Endothelial cell of umbilical vein (primary cell): ENCODE results near the gene HTT. TPM values are rescaled to one million over a fixed set of nuclear protein-coding genes. Genes with fewer than 3 reads are reported as not detected.

Experiments used
- BruUV-seq: library from RNA; stranded (reverse); fragments of 400-500 nt; replicated peaks from 2 replicates; lab custom pipeline; 2021; lab: Mats Ljungman, UMichigan
- CTCF ChIA-PET: fragments of 300-600, 350-600 bp; sonication (Branson Sonifier 250); formaldehyde crosslinking; loops from one replicate; lab custom pipeline; 2021; ENCODE audit warnings: antibody characterized with exemption, inconsistent platforms; lab: Charles Lee
- POLR2A ChIA-PET: fragments of 300-600, 350-600 bp; sonication (Branson Sonifier 250); formaldehyde crosslinking; loops from one replicate; lab custom pipeline; 2021; ENCODE audit warnings: antibody characterized with exemption, inconsistent platforms; lab: Charles Lee
- DNase-seq: peaks from one replicate; pipeline ENCODE4 v3.0.0-alpha.2; 2011; ENCODE audit warnings: low read depth, low spot score
- FAIRE-seq: peaks from 2 replicates; lab custom pipeline; 2011; peaks lifted over from hg19 to GRCh38; lab: Jason Lieb, UNC
- H2AFZ ChIP-seq: 2 replicates; pipeline ENCODE4 v1.6.0; 2012; ENCODE audit warnings: low read depth, low read length, control low read depth, inconsistent platforms
- H3K27ac ChIP-seq: 2 replicates; pipeline ENCODE4 v1.5.1; 2011; ENCODE audit warnings: low read depth, mild to moderate bottlenecking, control low read depth, low read length, moderate library complexity; ENCODE audit not compliant: insufficient read depth
- H3K27me3 ChIP-seq, 2 experiments: 2 replicates each; pipeline versions ENCODE4 v1.6.0 to v1.6.1; 2011; ENCODE audit warnings: low read length in 2 of 2, mixed read lengths in 1 of 2; ENCODE audit not compliant: control insufficient read depth in 2 of 2, insufficient read depth in 2 of 2
- H3K36me3 ChIP-seq, 2 experiments: 2 replicates in 1 of 2; 3 replicates in 1 of 2; pipeline ENCODE4 v1.5.1; 2011; ENCODE audit warnings: low read length in 2 of 2, mild to moderate bottlenecking in 1 of 2, moderate library complexity in 1 of 2; ENCODE audit not compliant: control insufficient read depth in 2 of 2, insufficient read depth in 2 of 2; ENCODE audit errors: extremely low read depth in 1 of 2
- H3K4me1 ChIP-seq: 3 replicates; pipeline ENCODE4 v1.5.1; 2011; ENCODE audit warnings: mild to moderate bottlenecking, low read length; ENCODE audit not compliant: control insufficient read depth, insufficient read depth; ENCODE audit errors: extremely low read depth
- H3K4me2 ChIP-seq: 2 replicates; pipeline ENCODE4 v1.6.1; 2011; ENCODE audit warnings: low read length, control low read depth, mixed read lengths; ENCODE audit not compliant: insufficient read depth
- H3K4me3 ChIP-seq, 3 experiments: fragments of 200-600 bp in 1 of 3; sonication (generic), shearing (Covaris generic) in 1 of 3; replicated peaks in 1 of 3; 2 replicates each; pipeline ENCODE4 v1.5.1; 2011 to 2016; ENCODE audit warnings: control low read depth in 3 of 3, low read length in 3 of 3, mild to moderate bottlenecking in 2 of 3, inconsistent platforms in 1 of 3, low read depth in 1 of 3, moderate library complexity in 1 of 3; ENCODE audit not compliant: insufficient read depth in 1 of 3
- H3K79me2 ChIP-seq: 2 replicates; pipeline ENCODE4 v1.6.0; 2012; ENCODE audit warnings: low read length, inconsistent platforms; ENCODE audit not compliant: control insufficient read depth, insufficient read depth
- H3K9ac ChIP-seq: replicated peaks from 2 replicates; pipeline ENCODE3; 2011; ENCODE audit warnings: low read length, control low read depth; ENCODE audit not compliant: insufficient read depth; ENCODE audit errors: extremely low read depth
- H3K9me1 ChIP-seq: replicated peaks from 3 replicates; pipeline ENCODE4 v1.6.0; 2011; ENCODE audit warnings: mild to moderate bottlenecking, low read length; ENCODE audit not compliant: control insufficient read depth, insufficient read depth; ENCODE audit errors: extremely low read depth
- H3K9me3 ChIP-seq: replicated peaks from 2 replicates; pipeline ENCODE4 v1.5.1; 2012; ENCODE audit warnings: low read length, inconsistent platforms; ENCODE audit not compliant: control insufficient read depth, insufficient read depth
- H4K20me1 ChIP-seq: replicated peaks from 2 replicates; pipeline ENCODE3; 2011; ENCODE audit warnings: mild to moderate bottlenecking, low read length; ENCODE audit not compliant: control insufficient read depth, insufficient read depth; ENCODE audit errors: extremely low read depth
- EZH2 ChIP-seq: IDR thresholded peaks from 2 replicates; pipeline ENCODE4 v1.6.1; 2012; ENCODE audit warnings: borderline replicate concordance, low read depth, mild to moderate bottlenecking, moderate library complexity, low read length, inconsistent platforms; ENCODE audit not compliant: severe bottlenecking
- FOS ChIP-seq: IDR thresholded peaks from 2 replicates; pipeline ENCODE4 v1.6.1; 2011; ENCODE audit warnings: mild to moderate bottlenecking, low read length, moderate library complexity, borderline replicate concordance; ENCODE audit not compliant: insufficient read depth
- GATA2 ChIP-seq: IDR thresholded peaks from 2 replicates; pipeline ENCODE4 v1.7.0; 2011; ENCODE audit warnings: low read depth, mild to moderate bottlenecking, moderate library complexity, mixed read lengths, low read length; ENCODE audit not compliant: insufficient read length, insufficient read depth
- JUN ChIP-seq: IDR thresholded peaks from 2 replicates; pipeline ENCODE4 v1.6.1; 2011; ENCODE audit warnings: borderline replicate concordance, low read depth; ENCODE audit not compliant: insufficient read length, insufficient read depth
- MAX ChIP-seq: IDR thresholded peaks from 2 replicates; pipeline ENCODE4 v1.6.1; 2011; ENCODE audit not compliant: insufficient read depth, insufficient read length
- MYC ChIP-seq: IDR thresholded peaks from one replicate; pipeline ENCODE4 v1.6.1; 2011; ENCODE audit warnings: mild to moderate bottlenecking, low read depth, low read length
- POLR2A ChIP-seq: IDR thresholded peaks from 2 replicates; pipeline ENCODE4 v1.6.1; 2012; ENCODE audit warnings: low read depth, mild to moderate bottlenecking, control low read depth, low read length
- POLR2AphosphoS5 ChIP-seq: IDR thresholded peaks from 2 replicates; pipeline ENCODE4 v1.6.1; 2012; ENCODE audit warnings: low read depth, mild to moderate bottlenecking, control low read depth, low read length, moderate library complexity; ENCODE audit not compliant: insufficient read depth
- dilution Hi-C: fragments of 300-500 bp; cut with MboI; formaldehyde crosslinking; loops from one replicate; pipeline ENCODE4 v1.15.0; 2019; ENCODE audit warnings: low sequenced_read_pairs; ENCODE audit not compliant: extremely low pct_ligation_motif_present
- intact Hi-C: fragments of 100-400 bp; cut with micrococcal nuclease; formaldehyde crosslinking; loops from one replicate; pipeline ENCODE4 v1.10.0; 2022
- polyA plus RNA-seq, 4 experiments: library from polyadenylated mRNA; depleted of rRNA in 3 of 4; stranded (reverse) in 3 of 4; unstranded in 1 of 4; fragments of >200 nt; gene quantifications; 2 replicates each; pipeline versions ENCODE4 v1.2.1 to v1.2.3, GENCODE V29; 2011 to 2012; ENCODE audit warnings: missing spikeins in 1 of 4
- total RNA-seq: library from RNA; stranded (reverse); gene quantifications from 2 replicates; pipeline ENCODE4 v1.2.3, GENCODE V29; 2021
- TF ChIP-seq, protein P1 (sequence below), 2 donors: IDR thresholded peaks; 1 replicate in 1 of 2; 2 replicates in 1 of 2; pipeline ENCODE4 v1.5.1; 2011; ENCODE audit warnings: low read length in 2 of 2, mild to moderate bottlenecking in 2 of 2, moderate library complexity in 2 of 2, control low read depth in 1 of 2, inconsistent platforms in 1 of 2, low read depth in 1 of 2; ENCODE audit not compliant: insufficient read depth in 1 of 2; ENCODE audit errors: extremely low read depth in 1 of 2

Gene HTT
- total and polyA plus RNA-seq, 2 donors (not counting 3 experiments of a cell fraction or from before 2014, with no cell fraction given): 15.7 to 61.2 TPM

DNA sequence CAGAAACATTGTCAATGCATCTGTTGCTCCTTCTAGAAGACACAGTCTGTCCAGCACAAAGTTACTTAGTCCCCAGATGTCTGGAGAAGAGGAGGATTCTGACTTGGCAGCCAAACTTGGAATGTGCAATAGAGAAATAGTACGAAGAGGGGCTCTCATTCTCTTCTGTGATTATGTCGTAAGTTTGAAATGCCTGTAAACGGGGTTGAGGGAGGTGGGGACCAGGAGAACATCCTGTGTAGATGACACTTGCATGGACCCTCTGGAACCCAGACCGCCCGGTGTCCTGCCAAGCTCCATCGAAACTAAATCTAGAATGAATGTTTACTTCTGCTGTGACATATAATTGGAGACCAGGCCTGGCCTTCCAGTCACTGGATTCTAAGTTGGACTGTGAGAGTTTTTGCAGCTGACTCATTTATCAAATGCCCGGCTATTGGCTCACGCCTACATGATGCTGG is 129.5 kb downstream of the HTT start:
- POLR2A ChIA-PET: no interaction called here
- peaks cover 2% of the 10 kb centered on the region for H3K4me1 ChIP-seq
- no peak overlapping the region for H3K4me3 ChIP-seq
- no peaks in the 10 kb centered on the region for H3K79me2 ChIP-seq
- H3K9ac ChIP-seq: no peak overlapping the region
- no peaks in the 10 kb centered on the region for H3K9me3 ChIP-seq
- no peak overlapping the region for H3K27ac ChIP-seq
- CTCF ChIA-PET: interaction anchor here (1.5 to 3.4 kb wide), 2 partner anchors 10 to 97 kb away, joined by 6 to 12 read pairs; no protein-coding TSS in a partner anchor
- H3K36me3 ChIP-seq: peaks cover 3 to 7% of the 10 kb centered on the region in 2 experiments
- intact Hi-C loops: no loop called here
- no peaks in the 10 kb centered on the region for H4K20me1 ChIP-seq
- H3K9me1 ChIP-seq: no peaks in the 10 kb centered on the region
- no peak overlapping the region for H3K4me2 ChIP-seq
- no peak for TF ChIP-seq EZH2
- TF ChIP-seq MAX: no peak
- TF ChIP-seq GATA2: no peak
- TF ChIP-seq, protein P1, sequence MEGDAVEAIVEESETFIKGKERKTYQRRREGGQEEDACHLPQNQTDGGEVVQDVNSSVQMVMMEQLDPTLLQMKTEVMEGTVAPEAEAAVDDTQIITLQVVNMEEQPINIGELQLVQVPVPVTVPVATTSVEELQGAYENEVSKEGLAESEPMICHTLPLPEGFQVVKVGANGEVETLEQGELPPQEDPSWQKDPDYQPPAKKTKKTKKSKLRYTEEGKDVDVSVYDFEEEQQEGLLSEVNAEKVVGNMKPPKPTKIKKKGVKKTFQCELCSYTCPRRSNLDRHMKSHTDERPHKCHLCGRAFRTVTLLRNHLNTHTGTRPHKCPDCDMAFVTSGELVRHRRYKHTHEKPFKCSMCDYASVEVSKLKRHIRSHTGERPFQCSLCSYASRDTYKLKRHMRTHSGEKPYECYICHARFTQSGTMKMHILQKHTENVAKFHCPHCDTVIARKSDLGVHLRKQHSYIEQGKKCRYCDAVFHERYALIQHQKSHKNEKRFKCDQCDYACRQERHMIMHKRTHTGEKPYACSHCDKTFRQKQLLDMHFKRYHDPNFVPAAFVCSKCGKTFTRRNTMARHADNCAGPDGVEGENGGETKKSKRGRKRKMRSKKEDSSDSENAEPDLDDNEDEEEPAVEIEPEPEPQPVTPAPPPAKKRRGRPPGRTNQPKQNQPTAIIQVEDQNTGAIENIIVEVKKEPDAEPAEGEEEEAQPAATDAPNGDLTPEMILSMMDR (IDR thresholded peaks at IDR 0.05; ENCODE audit: extremely low read depth in 1 of 2, insufficient read depth in 1 of 2, low read depth in 1 of 2, low read length in 2 of 2): no peak
- no peak for TF ChIP-seq POLR2AphosphoS5
- TF ChIP-seq JUN: no peak
- TF ChIP-seq MYC: no peak
- TF ChIP-seq FOS: no peak
- no peak for TF ChIP-seq POLR2A
- FAIRE-seq (no peak), DNase-seq (no peak)
- H3K27me3 ChIP-seq: no peaks in the 10 kb centered on the region
- no peak overlapping the region for H2AFZ ChIP-seq
- dilution Hi-C loops: no loop called here
- no TSS peak for BruUV-seq
